ENCODE results near the gene TMEM169.

The TMEM169 gene, protein sequence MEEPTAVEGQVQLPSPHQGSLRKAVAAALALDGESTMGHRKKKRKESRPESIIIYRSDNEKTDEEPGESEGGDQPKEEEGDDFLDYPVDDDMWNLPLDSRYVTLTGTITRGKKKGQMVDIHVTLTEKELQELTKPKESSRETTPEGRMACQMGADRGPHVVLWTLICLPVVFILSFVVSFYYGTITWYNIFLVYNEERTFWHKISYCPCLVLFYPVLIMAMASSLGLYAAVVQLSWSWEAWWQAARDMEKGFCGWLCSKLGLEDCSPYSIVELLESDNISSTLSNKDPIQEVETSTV

DNA sequence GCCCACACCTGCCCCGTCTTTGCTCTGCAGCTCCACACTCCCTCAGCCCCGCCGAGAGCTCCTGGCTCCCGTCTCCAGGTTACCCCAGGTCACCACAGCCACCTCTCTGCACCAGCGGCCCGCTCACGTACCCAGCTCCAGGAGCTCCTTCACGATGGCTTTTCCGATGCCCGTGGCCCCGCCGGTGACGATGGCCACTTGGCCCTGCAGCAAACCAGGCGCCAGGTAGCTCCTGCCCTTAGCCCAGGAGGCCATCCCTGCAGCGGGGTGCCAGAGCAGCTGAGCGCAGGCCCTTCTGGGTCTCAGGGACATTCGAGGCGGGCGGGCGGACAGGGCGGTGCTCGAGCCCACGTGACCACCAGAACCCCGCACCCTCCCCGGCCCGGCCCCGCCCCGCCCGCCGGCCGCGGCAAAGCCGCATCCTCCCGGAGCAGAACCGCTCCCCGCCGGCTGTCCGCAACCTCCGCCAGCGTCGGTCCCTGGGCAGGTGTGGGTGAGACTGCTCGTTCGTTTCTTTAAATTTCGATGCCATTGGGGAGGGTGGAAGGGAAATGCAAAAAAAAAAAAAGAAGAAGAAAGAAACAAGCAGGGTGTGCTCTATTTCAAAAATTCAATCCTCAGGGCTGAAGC, at the start of gene TMEM169, which contains the start of gene PECR:
TMEM169 (plus strand) TSS at position 433 of the 630 bp plus-strand sequence. CDS start 14,045 bp downstream, outside the sequence.
PECR (minus strand) TSS at position 323 of the 630 bp plus-strand sequence; CDS start at position 255, 68 bp downstream.
- peak; percentile 40 to 42 for DNase-seq (ENCODE audit: low read depth in 2 of 2)

DNA sequence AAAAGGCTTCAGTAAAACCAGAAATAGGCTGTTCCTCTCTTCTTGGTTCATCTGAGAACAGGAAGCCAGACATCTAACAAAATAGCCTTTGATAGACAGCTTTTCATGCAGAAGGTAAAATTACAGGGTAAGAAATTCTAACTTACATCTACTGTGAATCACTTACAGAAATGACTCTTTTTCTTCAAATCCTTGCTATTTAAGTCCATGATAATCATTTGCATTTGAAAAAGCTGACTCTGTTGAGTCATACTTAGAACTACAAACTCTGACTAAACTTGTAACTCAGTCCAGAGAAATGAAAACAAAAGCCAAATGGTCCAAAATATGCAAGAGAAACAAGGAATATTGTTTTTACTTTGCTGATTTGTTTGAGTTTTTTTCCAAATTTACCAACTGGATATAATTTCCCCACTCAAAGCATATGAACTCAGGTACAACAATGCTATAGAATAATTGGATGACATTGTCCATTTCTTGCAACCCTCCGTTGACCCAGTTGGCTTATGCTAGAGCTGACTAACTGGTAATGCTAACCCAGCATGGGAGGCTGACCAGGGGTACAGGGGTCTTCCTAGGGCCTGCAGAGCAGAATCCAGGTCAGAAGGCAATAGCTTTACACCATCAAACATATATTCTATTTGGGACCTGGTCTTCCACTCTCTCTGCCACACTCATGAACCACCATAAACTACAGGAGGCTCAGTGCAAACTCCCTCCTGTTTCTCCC, 49.6 kb upstream of the TMEM169 start:
- no peak for DNase-seq (ENCODE audit: low read depth in 2 of 2)

DNA sequence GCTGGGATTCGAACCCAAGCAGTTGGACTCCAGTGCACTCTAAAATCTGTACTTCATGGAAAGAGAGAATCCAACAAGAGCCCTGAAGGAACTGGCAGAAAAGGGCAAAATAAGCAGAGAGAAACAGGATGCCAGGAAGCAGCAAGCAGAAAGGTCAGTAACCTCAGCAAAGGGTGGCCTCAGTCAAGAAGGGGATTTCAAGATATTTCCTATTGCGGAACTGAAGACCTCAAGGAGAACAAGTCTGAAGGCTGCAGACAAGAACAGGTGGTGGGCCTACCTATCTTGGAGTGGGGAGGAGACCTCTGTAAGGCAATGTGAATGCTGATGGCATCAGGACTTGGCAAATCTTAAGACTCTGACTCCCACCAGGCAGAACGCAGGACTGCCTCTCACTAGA, 48.3 kb upstream of the TMEM169 start:
- no peak for DNase-seq (ENCODE audit: low read depth in 2 of 2)

DNA sequence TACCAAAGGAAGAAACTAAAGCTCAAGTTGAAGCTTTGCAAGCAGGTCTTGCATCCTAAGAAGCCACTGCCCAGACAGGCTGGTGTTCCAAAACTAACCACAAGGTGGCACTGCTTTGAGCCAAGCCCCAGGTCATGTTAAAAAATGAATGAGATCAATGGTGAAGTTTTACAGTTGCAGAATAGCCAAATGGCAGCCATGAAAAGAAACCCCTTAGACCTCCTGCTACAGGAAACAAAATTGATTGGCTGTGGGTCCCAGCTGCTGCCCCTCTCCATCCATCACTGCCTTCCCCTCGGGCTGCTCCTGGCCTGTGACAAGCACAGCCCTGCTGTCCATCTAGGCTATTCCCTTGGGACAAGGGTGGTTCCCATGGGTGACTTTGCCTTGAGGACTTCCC, 47.7 kb upstream of the TMEM169 start:
- DNase-seq (ENCODE audit: low read depth in 2 of 2) = peak; percentile 54 to 62

DNA sequence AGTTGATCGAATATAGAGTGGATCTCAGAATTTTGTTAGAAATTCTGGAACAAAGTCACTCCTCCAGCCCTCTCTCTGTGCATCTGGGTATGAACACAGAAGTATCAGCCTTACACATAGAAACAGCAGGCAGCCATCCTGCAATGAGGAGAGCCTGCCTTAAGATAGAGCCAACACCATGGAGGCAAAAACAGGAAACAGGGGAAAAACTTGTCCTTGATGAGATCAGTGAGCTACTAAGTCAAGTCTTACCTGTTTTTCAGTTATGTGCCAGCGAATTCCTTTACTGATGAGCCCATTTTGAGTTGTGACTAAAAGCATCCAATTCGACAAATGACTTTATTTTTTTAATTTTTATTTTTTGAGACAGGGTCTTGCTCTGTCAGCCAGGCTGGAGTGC, 41.8 kb upstream of the TMEM169 start:
- DNase-seq (ENCODE audit: low read depth in 2 of 2) = no peak

DNA sequence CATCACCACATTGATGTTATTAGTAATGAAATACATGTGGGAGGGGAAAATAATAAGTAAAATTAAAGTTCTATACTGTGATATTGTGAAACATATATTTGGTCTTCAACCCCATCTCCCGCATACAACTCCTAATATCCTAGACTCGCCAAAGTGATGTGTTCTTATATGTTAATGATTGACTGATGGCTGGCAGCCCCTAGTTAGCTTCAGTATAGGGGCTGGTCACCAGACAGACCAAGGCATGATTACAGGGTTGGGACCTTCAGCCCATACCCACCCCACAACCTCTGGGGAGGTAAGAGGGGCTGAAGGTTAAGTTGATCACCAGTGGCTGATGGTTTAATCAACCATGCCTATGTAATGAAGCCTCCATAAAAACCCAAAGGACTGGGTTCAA, 40.3 kb upstream of the TMEM169 start:
- no peak for DNase-seq (ENCODE audit: low read depth in 2 of 2)

DNA sequence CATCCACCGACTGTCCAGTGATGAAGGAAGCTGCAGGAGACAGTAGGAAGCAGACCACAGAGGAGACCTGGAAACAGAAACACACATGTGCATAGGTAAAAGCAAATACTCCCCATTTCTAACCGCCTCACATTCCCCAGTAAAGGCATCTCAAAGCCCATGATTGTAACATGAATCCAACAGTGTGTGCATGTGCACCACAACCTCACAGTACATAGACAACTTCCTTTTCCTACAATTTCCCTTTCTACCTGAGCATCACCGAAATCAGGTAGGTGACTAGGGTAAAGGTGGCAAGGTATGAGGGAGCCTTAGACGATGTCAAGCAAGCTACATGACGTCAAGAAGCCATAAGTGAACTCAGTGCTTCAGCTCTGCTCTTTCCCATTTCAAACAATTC, 37.8 kb upstream of the TMEM169 start:
- DNase-seq (ENCODE audit: low read depth in 2 of 2) = no peak

DNA sequence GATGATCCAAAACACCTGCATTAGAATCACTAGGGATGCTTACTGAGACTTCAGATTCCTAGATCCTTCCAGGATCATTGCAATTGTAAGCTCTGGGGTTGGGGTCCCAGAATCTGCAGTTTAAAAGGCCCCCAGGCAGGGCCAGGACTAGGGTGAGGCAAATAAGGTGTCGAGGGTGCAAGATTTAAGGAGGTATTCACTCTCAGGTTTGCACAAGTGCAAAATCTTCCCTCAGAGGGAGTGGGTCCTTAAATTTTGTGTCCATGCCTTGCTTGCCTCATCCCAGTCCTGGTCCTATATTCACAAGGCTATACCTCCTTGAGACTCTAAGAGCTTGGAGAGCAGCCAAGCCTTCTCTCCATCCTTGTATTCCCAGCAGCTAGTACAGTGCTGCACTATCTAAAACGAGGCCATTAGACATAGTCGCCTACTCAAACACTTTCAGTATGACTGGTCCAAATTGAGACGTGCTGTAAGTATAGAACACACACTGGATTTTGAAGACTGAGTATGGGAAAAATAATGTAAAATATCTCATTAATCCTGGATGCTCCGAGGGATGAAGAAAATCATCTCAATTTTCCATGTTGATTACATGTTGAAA, 36.7 kb upstream of the TMEM169 start:
- no peak for DNase-seq (ENCODE audit: low read depth in 2 of 2)

DNA sequence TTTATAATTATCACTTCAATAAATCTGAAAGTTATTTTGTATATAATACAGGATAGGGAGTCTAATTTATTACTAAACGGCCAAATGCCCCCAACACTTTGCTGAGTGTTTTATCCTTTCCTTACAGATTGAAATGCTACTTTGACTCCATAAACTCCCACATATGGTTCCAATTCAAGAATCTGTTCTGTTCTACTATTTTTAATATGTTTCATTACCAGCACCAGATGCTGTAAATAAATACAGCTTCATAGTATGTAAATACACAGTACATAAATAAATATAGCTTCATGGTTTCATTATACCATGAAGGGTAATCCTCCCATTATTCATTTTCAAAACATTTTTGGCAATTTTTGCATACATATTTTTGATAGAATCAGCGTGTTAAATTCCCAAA, 34.3 kb upstream of the TMEM169 start:
- no peak for DNase-seq (ENCODE audit: low read depth in 2 of 2)

DNA sequence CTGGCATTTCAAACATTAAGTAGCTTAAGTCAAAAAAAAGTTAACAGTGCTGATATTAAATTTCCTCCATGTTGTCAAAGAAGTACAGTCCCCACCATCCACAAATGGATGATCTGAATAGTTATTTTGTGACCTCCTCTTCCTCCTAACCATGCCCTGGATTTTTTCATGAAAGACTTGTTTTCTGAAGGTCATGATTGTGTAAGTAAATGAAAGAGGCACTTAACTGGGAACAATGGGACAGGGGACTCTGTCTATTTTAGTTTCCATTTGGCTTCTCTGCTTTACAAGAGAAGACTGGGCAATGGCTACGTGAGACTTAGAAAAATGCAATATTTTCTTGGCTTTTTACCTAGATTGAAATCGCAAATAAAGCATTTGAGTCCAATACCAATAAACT, 32.3 kb upstream of the TMEM169 start:
- no peak for DNase-seq (ENCODE audit: low read depth in 2 of 2)

DNA sequence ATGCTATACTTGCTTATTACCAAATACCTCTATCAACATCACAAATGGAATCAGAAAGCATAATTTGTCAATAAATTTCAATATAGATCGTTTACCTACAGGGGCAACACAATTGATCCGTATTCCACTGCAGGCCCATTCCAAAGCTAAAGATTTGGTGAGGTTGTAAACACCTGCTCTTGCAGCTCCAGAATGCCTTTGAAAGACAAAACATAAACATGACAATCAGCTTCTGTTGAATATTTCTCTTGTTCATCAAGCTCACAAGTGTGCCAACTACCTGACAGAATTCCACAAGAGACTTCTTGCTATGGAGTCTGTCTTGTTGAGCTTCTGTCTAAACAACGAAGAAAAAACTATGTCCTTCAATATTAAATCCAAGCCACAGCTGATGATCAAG, 30.4 kb upstream of the TMEM169 start:
- DNase-seq (ENCODE audit: low read depth in 2 of 2) = no peak

DNA sequence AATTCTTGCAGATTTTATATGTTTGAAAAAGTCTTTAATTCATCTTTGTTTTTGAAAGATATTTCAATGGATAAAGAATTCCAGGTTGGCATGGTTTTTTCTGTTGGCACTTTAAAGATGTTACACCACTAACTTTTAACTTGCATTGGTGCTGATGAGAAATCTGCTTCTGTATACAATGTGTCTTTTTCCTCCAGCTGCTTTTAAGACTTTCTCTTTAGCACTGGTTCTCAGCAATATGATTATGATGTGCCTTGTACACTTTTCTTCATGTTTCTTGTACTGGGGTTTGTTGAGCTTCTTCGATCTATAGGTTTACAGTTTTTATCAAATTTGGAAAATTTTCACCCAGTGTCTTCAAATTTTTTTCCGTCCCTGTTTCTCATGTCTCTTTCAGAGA, 29.3 kb upstream of the TMEM169 start:
- DNase-seq (ENCODE audit: low read depth in 2 of 2) = no peak

DNA sequence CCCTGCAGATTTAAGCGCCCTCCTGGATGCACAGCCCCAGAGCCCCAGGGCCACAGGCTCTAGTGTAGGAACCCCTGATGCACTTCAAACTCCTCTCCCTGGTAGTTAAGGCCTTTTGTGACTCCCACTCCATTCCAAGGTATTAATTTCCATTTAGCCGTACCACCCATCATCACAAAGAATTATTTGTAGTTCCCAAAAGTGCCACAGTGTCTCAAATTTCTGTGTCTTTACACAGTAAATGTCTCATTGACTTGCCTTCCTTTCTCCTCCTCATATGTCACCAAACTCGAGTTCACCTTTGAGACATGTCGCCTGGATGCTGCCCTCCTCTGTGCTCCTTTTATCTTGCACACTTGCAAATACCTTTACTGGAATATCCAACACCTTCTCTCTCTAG, 26.0 kb upstream of the TMEM169 start:
- no peak for DNase-seq (ENCODE audit: low read depth in 2 of 2)

DNA sequence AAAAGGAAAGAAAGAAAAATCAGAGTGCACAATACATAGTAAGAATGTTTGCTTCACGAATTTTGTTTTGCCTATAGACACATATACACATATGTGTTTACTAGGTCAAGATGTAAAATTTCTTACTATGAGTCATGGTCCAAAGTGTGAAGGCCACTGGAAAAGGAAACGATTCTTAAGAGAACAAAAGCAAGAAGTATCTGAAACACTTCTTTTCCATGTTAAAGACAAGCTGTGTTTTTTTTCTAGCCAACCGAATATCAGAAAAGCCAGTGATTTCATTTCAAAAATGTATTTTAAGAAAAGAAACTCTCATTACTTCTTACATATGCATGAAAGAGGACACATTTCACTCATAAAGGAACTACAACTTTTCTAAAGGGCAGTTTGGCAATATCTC, 25.0 kb upstream of the TMEM169 start:
- DNase-seq (ENCODE audit: low read depth in 2 of 2) = no peak

DNA sequence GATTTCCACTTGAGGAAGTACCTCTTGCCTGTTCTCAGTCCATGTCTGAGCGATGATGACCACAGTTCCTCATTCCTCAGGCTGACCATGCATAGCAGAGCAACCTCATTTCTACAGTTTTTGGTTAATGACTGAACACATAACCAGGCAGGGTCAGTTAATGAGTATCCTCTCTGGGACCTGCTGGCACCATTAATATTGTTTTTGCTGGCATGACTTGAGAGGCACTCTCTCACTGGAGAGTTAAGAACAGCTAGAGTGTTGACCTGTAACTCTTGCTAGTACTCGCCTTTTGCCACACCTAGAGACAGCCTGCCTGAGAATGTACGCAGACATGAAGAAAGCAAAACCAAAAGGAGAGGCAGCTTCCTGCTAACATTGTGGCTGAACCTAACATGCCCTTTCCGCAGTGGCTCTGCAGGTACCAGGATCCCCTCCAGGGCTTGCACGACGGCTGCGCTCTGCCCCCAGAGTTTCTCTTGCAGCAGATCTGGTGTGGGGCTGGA, 24.0 kb upstream of the TMEM169 start:
- DNase-seq (ENCODE audit: low read depth in 2 of 2) = peak; percentile 6 to 15

DNA sequence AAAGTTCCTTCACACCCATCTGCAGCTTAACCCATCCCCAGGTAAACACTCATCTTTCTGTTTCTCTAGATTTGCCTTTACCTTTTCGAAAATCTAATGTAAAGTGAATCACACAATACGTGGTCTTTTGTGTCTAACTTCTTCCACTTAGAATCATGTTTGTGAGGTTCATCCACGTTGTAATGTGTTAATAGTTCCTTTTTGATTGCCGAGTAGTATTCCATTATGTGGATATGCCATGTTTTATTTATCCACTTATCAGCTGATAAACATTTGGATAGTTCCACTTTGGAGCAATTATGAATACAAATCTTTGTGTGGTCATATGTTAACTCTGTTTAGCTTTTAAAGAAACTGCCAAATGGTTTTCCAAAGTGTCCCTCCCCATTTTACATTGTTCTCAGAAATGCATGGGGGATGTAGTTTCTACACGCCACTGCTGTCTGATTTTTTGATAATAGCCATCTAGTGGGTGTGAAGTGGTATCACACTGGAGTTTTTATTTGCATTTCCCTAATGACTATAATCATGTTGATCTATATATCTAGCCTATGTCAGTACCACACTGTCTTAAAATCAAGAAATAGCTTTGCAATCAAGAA, 22.4 kb upstream of the TMEM169 start:
- no peak for DNase-seq (ENCODE audit: low read depth in 2 of 2)

DNA sequence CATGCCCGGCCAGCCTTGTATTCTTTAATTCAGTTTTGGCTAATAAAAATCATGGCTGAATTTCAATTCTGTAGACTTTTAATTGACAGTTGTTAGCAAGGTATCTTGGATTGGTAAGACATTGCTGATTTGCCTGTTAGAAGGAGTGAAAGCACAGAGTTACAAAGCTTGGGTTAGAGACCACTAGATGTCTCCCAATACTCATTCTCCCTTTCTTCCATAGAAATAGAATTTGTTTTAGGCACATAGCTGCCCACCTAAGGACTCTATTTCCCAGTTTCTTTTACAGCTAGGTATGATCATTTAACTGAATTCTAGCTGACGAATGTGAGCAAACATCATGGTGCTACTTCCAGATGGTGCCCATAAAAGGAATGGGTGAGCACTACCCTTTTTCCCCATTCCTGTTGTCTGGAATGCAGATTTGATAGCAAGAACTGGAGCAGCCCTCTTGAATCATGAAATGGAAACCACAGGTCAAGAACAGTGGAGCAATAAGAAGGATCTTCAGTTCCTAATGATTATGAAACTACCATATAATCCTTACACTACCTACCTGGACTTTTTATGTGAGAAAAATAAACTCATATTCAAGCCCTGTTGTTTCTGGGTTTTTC, 17.6 kb upstream of the TMEM169 start:
- no peak for DNase-seq (ENCODE audit: low read depth in 2 of 2)

DNA sequence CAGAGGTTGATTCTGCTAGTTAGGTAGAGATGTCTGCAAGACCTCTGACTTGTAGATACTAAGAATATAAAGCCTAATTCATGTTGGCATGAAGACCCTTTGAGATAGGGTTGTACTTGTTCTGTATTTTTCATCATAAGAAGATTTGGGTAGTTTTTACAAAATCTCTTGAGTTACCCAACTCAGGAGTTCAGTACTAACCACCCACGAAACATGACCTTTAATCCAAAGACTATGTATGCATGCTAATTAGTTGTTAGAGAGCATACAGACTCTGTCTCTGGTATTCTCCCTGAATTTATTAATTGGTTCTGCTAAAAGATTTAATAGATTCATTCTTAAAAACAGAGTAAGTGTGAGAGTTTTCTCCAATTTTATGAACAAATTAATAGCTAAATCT, 17.1 kb upstream of the TMEM169 start:
- DNase-seq (ENCODE audit: low read depth in 2 of 2) = no peak

DNA sequence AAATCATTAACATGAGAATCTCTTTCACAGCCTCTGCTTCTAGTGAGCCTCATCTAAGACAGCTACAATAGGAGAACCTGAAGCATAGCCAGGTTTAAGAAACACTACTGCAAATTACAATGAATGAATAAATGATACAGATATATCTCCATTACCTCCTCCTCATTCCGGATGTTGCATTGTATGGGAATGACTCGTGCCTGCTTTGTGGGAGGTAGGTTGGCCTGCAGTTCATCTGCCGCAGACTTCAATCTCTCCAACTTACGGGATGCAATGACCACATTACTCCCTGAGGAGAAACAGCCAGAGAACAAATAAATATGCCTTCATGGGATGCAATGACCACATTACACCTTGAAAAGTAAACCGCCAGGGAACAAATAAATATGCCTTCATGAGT, 15.5 kb upstream of the TMEM169 start:
- no peak for DNase-seq (ENCODE audit: low read depth in 2 of 2)

DNA sequence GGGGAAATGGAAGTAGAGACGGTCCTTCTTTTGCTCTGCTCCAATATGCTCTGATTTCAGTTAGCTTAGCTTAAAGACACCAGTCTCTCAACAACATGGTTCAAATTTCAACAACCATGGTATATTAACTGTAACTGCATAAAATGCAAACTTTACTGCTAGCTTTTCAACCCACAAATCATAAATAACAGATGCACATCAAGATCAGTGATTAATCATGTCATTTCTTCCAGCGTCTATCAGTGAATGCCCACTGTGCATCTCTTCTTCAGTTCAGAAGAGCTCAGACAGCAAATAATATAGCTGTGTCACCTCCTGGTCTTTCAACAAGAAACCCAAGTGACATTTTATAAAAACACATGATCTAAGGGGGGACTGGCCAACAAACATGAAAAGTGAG, 12.7 kb upstream of the TMEM169 start:
- DNase-seq (ENCODE audit: low read depth in 2 of 2) = no peak

DNA sequence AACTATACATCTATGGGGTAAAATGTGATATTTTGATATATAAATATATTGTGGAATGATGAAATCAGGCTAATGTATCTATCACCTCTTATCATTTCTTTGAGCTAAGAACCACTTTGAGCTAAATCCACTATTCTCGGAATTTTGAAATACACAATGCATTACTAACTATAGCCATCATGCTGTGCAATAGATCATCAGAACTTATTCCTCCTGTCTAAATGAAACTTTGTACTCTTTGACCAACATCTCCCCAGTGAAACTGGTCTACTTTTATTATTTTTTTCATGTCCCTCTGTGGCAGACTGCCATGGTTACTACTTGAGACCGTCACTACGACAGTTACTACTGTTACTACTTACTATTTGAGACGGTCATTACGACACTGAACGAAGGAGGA, 11.5 kb upstream of the TMEM169 start:
- no peak for DNase-seq (ENCODE audit: low read depth in 2 of 2)

Measured in activated CD8-positive, alpha-beta memory T cell treated with anti-CD3 and anti-CD28 coated beads for 4 hours (primary cell).